Urinary bladder (tissue), 4 donors: ENCODE results near the gene PHF20. TPM values are rescaled to one million over a fixed set of nuclear protein-coding genes. Genes with fewer than 3 reads are reported as not detected.
"Not testable (repeated sequence)": the region's sequence is repeated elsewhere in the genome, so short reads cannot be mapped to it uniquely, and the experiment has no call there.

Source experiments
- DNase-seq: peaks from one replicate; pipeline ENCODE4 v3.0.0-alpha.2; 2015; ENCODE audit errors: extremely low spot score
- H3K27ac ChIP-seq: one replicate; pipeline ENCODE4 v1.5.1; 2013; ENCODE audit warnings: low read depth, mild to moderate bottlenecking, moderate library complexity
- H3K36me3 ChIP-seq: one replicate; pipeline ENCODE4 v1.6.1; 2013; ENCODE audit warnings: mild to moderate bottlenecking, moderate library complexity; ENCODE audit not compliant: insufficient read depth
- H3K4me1 ChIP-seq: one replicate; pipeline ENCODE4 v1.6.1; 2013; ENCODE audit warnings: mild to moderate bottlenecking, moderate library complexity; ENCODE audit not compliant: insufficient read depth
- H3K4me3 ChIP-seq: one replicate; pipeline ENCODE4 v1.5.1; 2013; ENCODE audit warnings: low read depth, low read length
- WGBS: extraction: QIAGEN DNeasy Blood & Tissue Kit; methylation state at CpG from one replicate; pipeline ENCODE4 v1.1.7; 2013; 5-methylcytosine and 5-hydroxymethylcytosine counted together
- polyA plus RNA-seq: library from polyadenylated mRNA; stranded (reverse); fragments of 200-250 nt; gene quantifications from one replicate; pipeline ENCODE4 v1.2.3, GENCODE V29; 2013
- total RNA-seq: library from RNA; depleted of rRNA; stranded (reverse); fragments of >200 nt; gene quantifications from one replicate; pipeline ENCODE4 v1.2.3, GENCODE V29; 2014
- donor health status: healthy with polysubstance abuse.
- donor health status: healthy.

PHF20 gene
- total and polyA plus RNA-seq, 2 donors, result 30.5 to 32.5 TPM

DNA sequence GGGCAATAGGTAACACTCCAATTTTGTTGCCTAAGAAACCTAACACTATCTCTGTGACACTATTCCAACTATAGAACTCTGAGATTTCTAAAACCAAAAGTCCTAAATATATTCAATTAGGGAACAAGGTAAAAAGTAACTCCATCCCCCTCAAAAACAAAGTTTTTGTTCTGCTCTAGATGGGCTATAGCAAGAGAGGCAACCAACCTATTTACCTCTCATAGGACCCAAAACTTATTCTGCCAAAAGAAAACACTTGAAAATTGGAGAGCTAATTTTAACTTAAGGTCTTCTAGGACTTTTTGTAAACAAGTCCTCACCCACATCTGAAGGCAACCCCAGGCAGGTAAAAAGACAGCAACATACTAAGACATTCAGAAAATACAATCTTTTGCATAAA is 37.4 kb upstream of the PHF20 start:
- no peak overlapping the region for H3K4me3 ChIP-seq
- no peak for DNase-seq
- peaks cover 9% of the 10 kb centered on the region for H3K36me3 ChIP-seq
- H3K27ac ChIP-seq, result no peak overlapping the region
- no peaks in the 10 kb centered on the region for H3K4me1 ChIP-seq

DNA sequence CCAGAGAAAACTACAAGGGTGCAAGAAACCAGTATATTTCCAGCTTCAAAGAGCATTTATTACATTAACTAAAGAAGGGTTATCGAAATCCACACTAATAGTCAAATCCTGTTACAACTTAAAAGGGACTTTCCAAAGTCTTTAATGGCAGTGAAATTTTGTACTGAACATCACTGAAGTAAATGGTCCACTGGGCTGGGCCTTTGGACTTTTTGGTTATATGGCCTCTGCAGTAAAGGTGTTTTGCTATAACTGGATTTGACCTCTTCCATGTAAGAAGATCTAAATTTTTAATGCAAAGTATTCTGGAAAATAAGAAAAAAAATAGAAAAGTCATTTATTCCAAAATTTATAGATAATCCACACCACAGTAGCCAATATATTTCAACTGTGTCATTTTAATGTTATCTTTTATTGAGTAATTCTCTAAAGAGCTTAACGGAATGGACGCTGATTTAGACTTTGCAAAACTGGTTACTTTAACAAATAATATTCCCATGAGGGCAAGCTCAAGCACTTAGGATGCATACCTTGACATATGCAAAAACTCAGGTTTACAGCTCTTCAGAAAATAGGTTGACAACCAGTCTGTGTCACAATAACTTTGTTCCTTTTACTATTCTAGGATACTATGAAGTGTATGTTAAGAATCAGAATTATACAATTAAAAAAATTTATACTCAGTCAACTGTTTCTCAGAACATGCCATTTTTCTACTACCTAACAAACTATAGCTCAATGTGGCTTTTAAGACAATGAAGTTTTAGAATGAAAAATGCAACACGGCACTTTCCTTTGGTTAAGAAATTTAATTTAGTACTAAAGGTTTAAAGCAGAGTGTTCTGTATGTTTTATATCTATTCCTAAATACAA is 36.8 kb upstream of the PHF20 start:
- no peaks in the 10 kb centered on the region for H3K4me1 ChIP-seq
- DNase-seq, result no peak
- no peak overlapping the region for H3K4me3 ChIP-seq
- 65% methylated on average over 4 of the region's 4 CpGs for WGBS
- no peak overlapping the region for H3K27ac ChIP-seq
- H3K36me3 ChIP-seq, result peaks cover 9% of the 10 kb centered on the region

DNA sequence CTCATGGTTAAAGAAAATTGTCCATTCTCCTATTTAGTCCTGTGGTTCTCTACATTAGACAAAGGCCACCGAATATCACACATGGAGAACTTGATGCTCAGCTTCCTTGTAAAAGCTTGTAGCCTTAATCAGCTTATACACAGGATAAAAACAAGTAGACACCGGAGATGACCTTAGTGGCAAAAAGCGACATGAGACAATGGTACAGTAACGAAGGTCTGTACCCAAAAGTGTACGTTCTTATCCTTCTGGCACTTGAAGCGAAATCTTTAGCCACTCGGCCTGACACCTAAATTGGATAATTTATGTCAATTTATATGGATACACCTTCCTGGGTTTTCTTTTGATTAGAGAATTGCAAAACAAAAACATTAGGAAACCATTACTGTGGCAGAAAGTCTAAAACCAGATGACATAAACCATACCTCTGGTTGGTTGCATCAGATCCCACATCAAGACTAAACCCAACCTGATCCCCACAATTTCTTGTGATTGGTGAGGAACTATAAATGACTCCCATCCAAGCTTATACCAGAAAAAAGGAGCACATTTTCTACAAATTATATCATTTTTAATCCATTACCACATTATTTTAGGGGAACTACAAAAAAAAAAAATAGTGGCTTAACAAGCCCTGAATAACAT is 35.9 kb upstream of the PHF20 start:
- H3K4me1 ChIP-seq, result no peaks in the 10 kb centered on the region
- H3K4me3 ChIP-seq, result peak overlapping the region; percentile 9
- H3K36me3 ChIP-seq, result peaks cover 9% of the 10 kb centered on the region
- DNase-seq, result no peak
- no peak overlapping the region for H3K27ac ChIP-seq
- 57% methylated on average over 7 of the region's 7 CpGs for WGBS

GRCh38 chr20:35737865-35738333 is 33.9 kb upstream of the PHF20 start:
- H3K36me3 ChIP-seq, result peaks cover 6% of the 10 kb centered on the region
- no peaks in the 10 kb centered on the region for H3K4me1 ChIP-seq
- DNase-seq, result no peak
- 96% methylated on average over 15 of the region's 15 CpGs for WGBS
- H3K27ac ChIP-seq, result no peak overlapping the region
- no peak overlapping the region for H3K4me3 ChIP-seq

- WGBS, result 61% methylated on average over 4 of the region's 4 CpGs
- DNase-seq, result no peak
- H3K4me1 ChIP-seq, result no peaks in the 10 kb centered on the region
- H3K4me3 ChIP-seq, result no peak overlapping the region
- H3K27ac ChIP-seq, result no peak overlapping the region
- H3K36me3 ChIP-seq, result peaks cover 1% of the 10 kb centered on the region
These were observed 33.2 kb upstream of the PHF20 start for GRCh38 chr20:35738410-35739179.

DNA sequence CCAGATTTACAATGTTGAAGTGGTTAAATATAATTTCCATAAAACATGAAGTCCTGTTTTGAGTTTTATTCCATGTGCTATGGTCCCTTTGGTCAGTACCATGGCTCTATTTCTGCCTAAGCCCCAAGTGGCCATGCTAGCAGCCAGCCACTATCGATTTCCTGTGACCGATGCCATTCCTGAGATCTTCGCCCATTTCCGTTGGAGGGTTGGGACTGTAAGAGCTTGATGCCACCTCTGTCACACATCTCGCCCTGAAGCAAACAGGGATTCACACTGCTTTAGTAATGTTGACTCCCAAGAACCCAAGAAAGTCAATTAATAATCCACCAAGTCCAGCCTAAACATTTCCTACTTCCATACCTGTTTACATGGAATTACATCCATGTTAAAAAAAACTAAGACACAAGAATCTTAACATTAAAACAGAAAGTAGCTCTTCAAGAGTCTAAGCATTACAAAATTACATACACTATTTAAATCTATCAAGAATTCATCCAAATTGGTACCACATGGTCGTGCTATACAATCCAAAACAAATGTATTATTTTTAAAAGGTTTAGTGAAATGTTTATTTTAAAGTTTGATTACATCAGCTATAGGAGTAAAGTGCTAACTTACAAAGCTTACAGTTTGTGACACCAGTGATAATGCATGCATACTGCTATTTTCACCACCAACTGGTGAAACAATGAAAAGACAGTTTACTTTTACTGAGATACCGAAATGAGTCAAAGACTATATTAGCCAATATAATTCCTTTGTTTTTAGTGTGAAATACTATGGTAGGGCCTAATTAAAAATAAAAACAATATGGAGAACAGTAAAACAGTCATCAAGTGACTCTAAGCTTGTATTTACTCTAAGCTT is 32.3 kb upstream of the PHF20 start:
- 50% methylated on average over 7 of the region's 7 CpGs for WGBS
- no peaks in the 10 kb centered on the region for H3K4me1 ChIP-seq
- H3K36me3 ChIP-seq, result peaks cover 1% of the 10 kb centered on the region
- H3K4me3 ChIP-seq, result no peak overlapping the region
- no peak for DNase-seq
- H3K27ac ChIP-seq, result no peak overlapping the region

DNA sequence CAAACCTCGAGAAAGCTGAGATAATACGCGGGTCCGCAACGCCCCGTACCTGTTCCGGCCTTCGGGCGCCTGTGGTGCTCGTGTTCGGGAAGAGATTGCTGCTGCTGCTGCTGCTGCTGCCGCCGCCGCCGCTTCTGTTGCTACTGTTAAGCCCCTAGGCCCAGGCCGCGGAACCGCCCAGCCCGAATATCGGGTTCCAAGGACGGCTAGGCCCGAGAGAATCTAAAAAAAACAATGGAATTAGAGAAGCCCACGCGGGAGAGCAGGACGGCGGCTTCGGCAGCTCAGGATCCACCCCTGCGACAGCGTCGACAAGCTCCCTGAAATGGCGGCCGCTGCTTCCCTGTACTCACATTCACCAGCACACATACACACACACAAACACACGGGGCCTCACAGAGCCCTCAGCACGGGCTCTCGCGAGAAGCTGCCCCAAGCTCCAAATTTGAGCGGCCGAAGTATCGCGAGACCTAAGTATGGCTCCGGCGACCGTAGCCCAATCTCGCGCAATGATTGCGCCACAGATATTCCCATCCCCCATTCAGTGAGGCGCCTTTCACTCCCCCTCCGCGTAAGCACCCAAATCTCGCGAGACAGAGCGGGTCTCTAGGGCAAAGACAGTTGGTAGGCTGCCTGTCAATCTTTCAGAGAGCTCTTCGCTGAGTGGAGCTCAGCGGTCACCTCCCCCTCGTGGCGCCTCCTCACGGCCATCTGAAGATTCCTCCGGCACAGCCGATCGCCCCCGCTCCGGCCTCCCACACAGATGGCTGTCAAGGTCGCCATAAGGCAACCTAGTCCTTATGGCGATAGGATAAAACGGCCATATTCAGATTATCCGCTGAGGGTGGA is 29.7 kb upstream of the PHF20 start, which contains the start of gene RBM39:
Gene RBM39 (minus strand): TSS at position 369 of the 849 bp plus-strand sequence. CDS start 1,386 bp downstream, outside the sequence.
- WGBS, result under 1% methylated on average over 66 of the region's 66 CpGs
- H3K4me3 ChIP-seq, result peak within 1 kb of the TSS; percentile 83
- DNase-seq, result peak; percentile 100
- H3K27ac ChIP-seq, result peak within 1 kb of the TSS; percentile 100
- H3K4me1 ChIP-seq, result no peaks in the 10 kb centered on the region
- peaks cover 1% of the 10 kb centered on the region for H3K36me3 ChIP-seq

DNA sequence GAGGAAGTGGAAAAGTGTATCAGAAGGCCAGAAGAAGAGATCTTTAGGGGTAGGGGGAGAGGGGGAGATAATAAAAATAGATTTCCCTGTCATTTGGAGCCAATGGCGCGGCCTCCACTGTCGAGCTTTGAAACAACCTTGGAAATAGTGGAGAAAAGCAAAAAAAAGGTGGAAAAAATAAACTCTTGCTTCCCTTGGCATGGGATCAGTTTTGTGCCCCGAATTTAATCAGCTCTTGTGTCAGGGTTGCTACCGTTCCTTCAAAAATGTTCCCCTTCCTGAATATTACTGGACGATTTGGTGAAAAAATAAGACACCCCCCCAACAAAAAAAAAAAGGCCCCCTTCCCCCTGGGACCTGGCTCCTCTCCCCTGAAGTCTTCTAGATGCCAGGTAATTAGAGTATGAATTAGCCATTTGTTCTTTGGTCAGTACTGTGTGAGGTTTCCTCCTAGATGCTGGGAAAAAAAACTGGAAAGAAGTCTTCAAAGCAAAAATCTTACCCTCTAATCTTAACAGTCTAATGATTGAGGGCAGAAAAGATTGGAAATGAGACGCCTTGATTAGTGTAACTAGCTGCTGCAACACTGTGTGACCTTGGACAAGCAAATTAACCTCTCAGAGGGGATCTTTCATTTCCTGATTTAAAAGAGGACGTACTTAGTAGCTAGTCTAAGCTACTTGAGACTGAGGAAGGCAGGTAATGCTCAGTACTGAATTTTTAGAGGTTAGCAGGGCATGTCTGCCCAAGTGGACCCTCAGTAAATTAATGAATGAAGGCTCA is 28.9 kb upstream of the PHF20 start:
- Histone ChIP-seq H3K36me3 (peaks cover 1% of the 10 kb centered on the region), H3K4me1 (no peaks in the 10 kb centered on the region), H3K27ac (peak overlapping the region; percentile 86), H3K4me3 (peak overlapping the region; percentile 51)
- WGBS, result 7% methylated on average over 8 of the region's 8 CpGs
- DNase-seq, result no peak

DNA sequence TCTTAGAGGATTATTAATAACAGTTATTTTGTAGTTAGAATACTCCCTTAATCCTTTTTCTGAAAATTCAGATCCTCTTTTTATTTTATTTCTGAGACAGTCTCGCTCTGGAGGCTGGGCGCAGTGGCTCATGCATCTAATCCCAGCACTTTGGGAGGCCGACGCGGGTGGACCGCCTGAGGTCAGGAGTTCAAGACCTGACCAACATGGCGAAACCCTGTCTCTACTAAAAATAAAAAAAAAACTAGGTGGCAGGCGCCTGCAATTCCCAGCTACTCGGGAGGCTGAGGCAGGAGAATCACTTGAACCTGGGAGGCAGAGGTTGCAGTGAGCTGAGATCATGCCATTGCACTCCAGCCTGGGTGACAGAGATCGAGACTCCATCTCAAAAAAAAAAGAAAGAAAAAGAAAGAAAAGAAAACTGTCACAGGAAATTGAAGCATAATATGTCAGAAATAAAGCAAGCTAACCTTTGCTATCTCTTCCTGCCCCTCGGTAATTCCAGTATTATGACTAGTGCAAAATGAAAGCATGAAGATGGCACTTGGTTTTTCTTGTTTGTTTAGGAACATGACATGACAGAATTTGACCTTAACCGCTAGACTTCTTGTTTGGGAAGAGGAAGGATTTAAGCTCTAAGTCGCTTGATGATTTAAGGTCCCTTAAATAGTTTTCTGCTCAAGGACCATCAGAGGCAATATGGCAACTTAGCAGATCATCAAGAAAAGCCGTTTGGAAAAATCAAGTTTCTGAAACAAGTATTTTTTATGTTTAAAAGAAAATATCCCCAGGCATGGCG is 27.9 kb upstream of the PHF20 start:
- Histone ChIP-seq H3K4me1 (no peaks in the 10 kb centered on the region), H3K27ac (peak overlapping the region; percentile 86), H3K4me3 (no peak overlapping the region), H3K36me3 (no peaks in the 10 kb centered on the region)
- WGBS, result 69% methylated on average over 15 of the region's 15 CpGs
- no peak for DNase-seq

DNA sequence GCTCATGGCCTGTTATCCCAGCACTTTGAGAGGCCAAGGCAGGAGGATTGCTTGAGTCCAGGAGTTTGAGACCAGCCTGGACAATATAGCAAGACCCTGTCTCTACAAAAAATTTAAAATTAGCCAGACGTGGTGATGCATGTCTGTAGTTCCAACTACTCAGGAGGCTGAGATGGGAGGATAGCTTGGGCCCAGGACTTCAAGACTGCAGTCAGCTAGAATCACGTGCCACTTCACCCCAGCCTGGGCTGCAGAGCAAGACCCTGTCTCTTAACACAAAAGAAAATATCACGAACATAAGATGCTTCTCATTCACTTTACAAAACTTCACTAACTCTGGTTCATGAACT is 27.3 kb upstream of the PHF20 start:
- WGBS, result 90% methylated on average over 3 of the region's 3 CpGs
- not testable (repeated sequence) for H3K27ac ChIP-seq, DNase-seq, H3K4me1 ChIP-seq, H3K36me3 ChIP-seq, H3K4me3 ChIP-seq

GRCh38 chr20:35750611-35751010 is 21.2 kb upstream of the PHF20 start:
- Histone ChIP-seq H3K4me3 (no peak overlapping the region), H3K27ac (no peak overlapping the region), H3K36me3 (no peaks in the 10 kb centered on the region), H3K4me1 (no peaks in the 10 kb centered on the region)
- WGBS, result 50% methylated on average over 2 of the region's 2 CpGs
- no peak for DNase-seq
